Transverse colon (tissue), 4 donors: ENCODE results near the gene GRIK4. TPM values are rescaled to one million over a fixed set of nuclear protein-coding genes. Genes with fewer than 3 reads are reported as not detected.

Experiments
- DNase-seq: peaks from one replicate; pipeline ENCODE4 v3.0.0-alpha.2; 2019
- H3K27ac ChIP-seq, 4 donors: fragments of 200-600 bp; sonication (generic); 2 replicates each; pipeline ENCODE4 v1.5.1; 2016 to 2018; ENCODE audit warnings: inconsistent platforms in 4 of 4
- H3K27me3 ChIP-seq: fragments of 200-600 bp; sonication (generic); 2 replicates; pipeline ENCODE4 v1.5.1; 2017; ENCODE audit warnings: inconsistent platforms
- H3K36me3 ChIP-seq, 4 donors: fragments of 200-600 bp; sonication (generic); 2 replicates each; pipeline ENCODE4 v1.5.1; 2017 to 2019; ENCODE audit warnings: inconsistent platforms in 4 of 4
- H3K4me1 ChIP-seq, 4 donors: fragments of 200-600 bp; sonication (generic); 2 replicates each; pipeline ENCODE4 v1.5.1; 2017 to 2020; ENCODE audit warnings: inconsistent platforms in 4 of 4
- H3K4me3 ChIP-seq, 4 donors: fragments of 200-600 bp; sonication (generic); 1 replicate in 1 of 4; 2 replicates in 3 of 4; pipeline versions ENCODE4 v1.5.1 to v1.6.1; 2017 to 2019; ENCODE audit warnings: inconsistent platforms in 4 of 4
- H3K9me3 ChIP-seq, 2 donors: fragments of 200-600 bp; sonication (generic); 2 replicates each; pipeline ENCODE4 v1.5.1; 2017 to 2019; ENCODE audit warnings: inconsistent platforms in 2 of 2
- CTCF ChIP-seq, 5 experiments: fragments of 200-600 bp in 3 of 5; fragments of 450-650 bp in 2 of 5; sonication (generic) in 3 of 5; IDR thresholded peaks; 1 replicate in 2 of 5; 2 replicates in 3 of 5; pipeline ENCODE4 v1.5.1; 2016 to 2017; ENCODE audit warnings: antibody characterized with exemption in 5 of 5, inconsistent platforms in 3 of 5, mild to moderate bottlenecking in 2 of 5, moderate library complexity in 1 of 5
- EP300 ChIP-seq: sonication (generic); formaldehyde crosslinking; IDR thresholded peaks from one replicate; pipeline ENCODE4 v1.6.1; 2017; ENCODE audit warnings: antibody characterized with exemption, low read depth
- POLR2A ChIP-seq: fragments of 450-650 bp; IDR thresholded peaks from one replicate; pipeline ENCODE4 v1.6.1; 2016; ENCODE audit warnings: antibody characterized with exemption, mild to moderate bottlenecking, moderate library complexity
- POLR2AphosphoS5 ChIP-seq, 3 donors: sonication (generic); formaldehyde crosslinking; IDR thresholded peaks; one replicate each; pipeline ENCODE4 v1.6.1; 2016; ENCODE audit warnings: antibody characterized with exemption in 3 of 3
- WGBS, 2 donors: methylation state at CpG; one replicate each; pipeline ENCODE4 v1.1.5; 2018; ENCODE audit warnings: low coverage in 1 of 2; 5-methylcytosine and 5-hydroxymethylcytosine counted together
- in situ Hi-C, 4 donors: fragments of 200-750 bp; cut with MboI; loops; one replicate each; pipeline versions ENCODE4 v1.15.0 to v1.15.1; 2017; ENCODE audit warnings: low sequenced_read_pairs in 3 of 4, low pct_ligation_motif_present in 1 of 4, low pct_unique_long_range_greater_than_20kb in 1 of 4
- intact Hi-C: fragments of 100-400 bp; cut with DNase I; formaldehyde crosslinking; loops from one replicate; pipeline ENCODE4 v1.15.1; 2023; ENCODE audit warnings: low total_unique reads
- total RNA-seq, 4 donors: library from RNA; depleted of rRNA; stranded (reverse); fragments of >200 nt; gene quantifications; one replicate each; pipeline ENCODE4 v1.1.0, GENCODE V29; 2016

The GRIK4 gene
- total RNA-seq, 4 donors from 2014 or later = 2.6 TPM; not detected in 3

DNA sequence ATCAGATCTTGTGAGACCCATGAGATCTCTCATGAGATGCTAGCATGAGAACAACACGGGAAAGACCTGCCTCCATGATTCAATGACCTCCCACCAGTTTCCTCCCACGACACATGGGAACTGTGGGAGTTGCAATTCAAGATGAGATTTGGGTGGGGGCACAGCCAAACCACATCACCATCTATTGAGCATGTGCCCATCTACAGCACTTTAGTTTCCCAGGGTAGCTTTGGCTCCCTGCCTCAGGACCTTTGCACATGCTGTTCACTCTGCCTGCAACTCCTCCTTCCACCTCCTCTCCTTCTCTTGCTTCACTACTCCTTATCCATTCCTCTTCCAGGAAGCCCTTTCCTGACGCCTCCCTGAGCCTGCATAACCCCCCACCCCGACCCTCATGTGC, 17.2 kb downstream of the GRIK4 start:
- Histone ChIP-seq H3K27ac (no peak overlapping the region), H3K9me3 (no peaks in the 10 kb centered on the region), H3K4me1 (peaks cover 0 to 12% (median 2%) of the 10 kb centered on the region in 4 donors), H3K27me3 (peaks cover 93% of the 10 kb centered on the region), H3K36me3 (no peaks in the 10 kb centered on the region), H3K4me3 (no peak overlapping the region)
- intact Hi-C loops (no loop called here), in situ Hi-C loops (no loop called here)
- TF ChIP-seq CTCF (IDR thresholded peaks at IDR 0.05) = no peak
- TF ChIP-seq POLR2A = no peak
- no peak for TF ChIP-seq EP300
- no peak for TF ChIP-seq POLR2AphosphoS5 (IDR thresholded peaks at IDR 0.05)
- no peak for DNase-seq
- WGBS, 2 donors = 84 to 100% methylated on average over 1 to 4 of the region's 4 CpGs

DNA sequence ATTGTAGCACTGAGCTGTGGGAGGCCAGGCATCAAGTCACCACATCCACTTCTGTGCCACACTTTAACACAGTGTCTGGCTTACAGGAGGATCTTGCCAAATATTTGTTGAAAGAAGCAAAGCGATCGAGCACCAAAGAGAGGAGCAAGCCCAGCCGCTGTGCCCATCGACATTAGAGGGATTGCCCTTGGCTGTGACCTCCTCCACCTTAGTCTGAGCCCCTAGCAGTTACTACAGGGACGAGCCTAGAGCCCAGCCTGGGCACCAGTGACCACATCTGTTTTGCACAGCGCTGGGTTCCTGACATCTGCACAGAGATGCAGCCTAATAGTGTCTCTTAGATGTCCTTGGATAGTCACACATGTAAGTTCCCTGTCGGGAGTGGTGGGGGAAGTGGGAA, 17.7 kb downstream of the GRIK4 start:
- TF ChIP-seq POLR2A (no peak), POLR2AphosphoS5 (IDR thresholded peaks at IDR 0.05) (no peak), EP300 (no peak), CTCF (IDR thresholded peaks at IDR 0.05) (no peak)
- Histone ChIP-seq H3K36me3 (no peaks in the 10 kb centered on the region), H3K27ac (no peak overlapping the region), H3K9me3 (no peaks in the 10 kb centered on the region), H3K27me3 (peaks cover 93% of the 10 kb centered on the region), H3K4me1 (peaks cover 0 to 12% (median 2%) of the 10 kb centered on the region in 4 donors), H3K4me3 (no peak overlapping the region)
- 79% methylated on average over 7 of the region's 7 CpGs; no CpG with 5 or more reads in 1 of the 2 donors for WGBS, 2 donors
- in situ Hi-C loops = no loop called here
- intact Hi-C loops = no loop called here
- DNase-seq = no peak

DNA sequence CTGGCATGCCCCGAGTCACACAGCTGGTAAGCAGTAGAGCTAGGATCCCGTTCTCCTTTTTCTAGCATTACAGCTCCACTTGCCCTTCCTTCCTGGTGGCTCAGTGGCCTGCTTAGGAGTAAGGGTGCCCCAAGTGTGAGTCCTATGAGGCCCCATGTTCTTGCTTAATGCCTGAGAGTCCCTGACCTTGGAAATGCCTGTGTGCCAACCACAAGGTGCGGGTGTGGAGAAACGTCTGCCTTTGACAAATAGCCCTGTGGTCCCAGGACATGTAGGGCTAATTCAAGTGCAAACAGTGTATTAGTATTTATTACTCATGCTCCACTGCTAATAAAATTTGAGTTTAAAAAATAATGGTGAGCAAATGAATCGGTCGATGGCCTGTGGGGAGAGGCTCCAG, 18.4 kb downstream of the GRIK4 start:
- in situ Hi-C loops (no loop called here), intact Hi-C loops (no loop called here)
- H3K4me1 ChIP-seq = peaks cover 0 to 12% (median 2%) of the 10 kb centered on the region in 4 donors

DNA sequence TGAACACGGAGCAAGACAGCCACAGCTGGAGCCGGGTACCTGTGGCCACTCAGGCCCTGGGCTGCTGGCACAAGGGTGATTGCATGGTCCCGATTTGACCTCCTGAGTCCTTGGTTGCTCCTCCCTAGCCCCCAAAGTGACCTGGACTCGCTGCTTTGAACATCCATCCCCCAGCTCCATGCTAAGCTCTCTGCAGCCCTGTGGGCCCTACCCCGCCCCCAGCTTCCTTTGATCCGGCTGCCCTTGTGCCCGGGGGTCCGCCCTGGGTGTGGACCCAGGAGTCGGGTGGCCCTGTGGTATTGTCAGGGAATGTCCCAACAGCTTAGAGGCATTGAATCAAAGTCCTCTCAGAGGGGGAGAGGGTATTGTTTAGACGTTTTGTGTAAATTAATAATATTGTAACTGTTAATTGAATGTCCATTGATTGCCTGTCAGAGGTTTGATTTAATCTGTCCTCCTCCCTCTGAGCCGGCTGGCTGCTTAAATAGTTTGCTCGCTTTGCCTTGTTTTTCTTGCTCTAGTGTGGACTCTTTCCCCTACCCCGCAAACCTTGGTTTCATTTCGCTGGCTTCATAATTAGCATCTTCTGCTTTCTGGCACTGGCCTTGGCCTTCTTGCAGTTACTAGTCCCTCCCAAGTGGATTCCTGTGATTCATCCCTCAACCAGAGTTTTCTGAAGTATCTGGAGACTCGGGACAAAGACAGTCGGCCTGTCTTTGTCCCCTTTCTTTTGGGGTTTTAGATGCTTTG, 20.7 kb downstream of the GRIK4 start:
- no peaks in the 10 kb centered on the region for H3K9me3 ChIP-seq
- 65 to 87% methylated on average over 4 to 16 of the region's 16 CpGs for WGBS, 2 donors
- intact Hi-C loops = no loop called here
- H3K27ac ChIP-seq = no peak overlapping the region
- no peak overlapping the region for H3K4me3 ChIP-seq
- H3K4me1 ChIP-seq = no peaks in the 10 kb centered on the region
- H3K27me3 ChIP-seq = peaks cover 87% of the 10 kb centered on the region
- H3K36me3 ChIP-seq = no peaks in the 10 kb centered on the region
- DNase-seq = no peak
- in situ Hi-C loops = no loop called here
- TF ChIP-seq EP300 (no peak), CTCF (IDR thresholded peaks at IDR 0.05) (no peak), POLR2AphosphoS5 (IDR thresholded peaks at IDR 0.05) (no peak), POLR2A (no peak)

More for the DNA sequence above, 18.4 kb downstream of the GRIK4 start:
- Histone ChIP-seq H3K36me3 (no peaks in the 10 kb centered on the region), H3K4me3 (no peak overlapping the region), H3K9me3 (no peaks in the 10 kb centered on the region), H3K27me3 (peaks cover 93% of the 10 kb centered on the region), H3K27ac (no peak overlapping the region)
- TF ChIP-seq POLR2A (no peak), POLR2AphosphoS5 (IDR thresholded peaks at IDR 0.05) (no peak), EP300 (no peak), CTCF (IDR thresholded peaks at IDR 0.05) (no peak)
- 79 to 100% methylated on average over 2 to 6 of the region's 6 CpGs for WGBS, 2 donors
- no peak for DNase-seq
